Parathyroid adenoma (tissue), 2 donors: ENCODE results near the gene CASD1.

Source experiments
- H2AFZ ChIP-seq: fragments of 300-600 bp; sonication (generic); one replicate; pipeline ENCODE4 v1.7.0; 2017; ENCODE audit warnings: antibody characterized with exemption, mild to moderate bottlenecking
- H3K27ac ChIP-seq: fragments of 300-600 bp; sonication (generic); one replicate; pipeline ENCODE4 v1.7.0; 2017
- H3K27me3 ChIP-seq: fragments of 300-600 bp; sonication (generic); one replicate; pipeline ENCODE4 v1.7.0; 2017; ENCODE audit warnings: low read length; ENCODE audit not compliant: control insufficient read depth, insufficient read depth
- H3K36me3 ChIP-seq: fragments of 300-600 bp; sonication (generic); one replicate; pipeline ENCODE4 v1.7.0; 2017; ENCODE audit warnings: low read length; ENCODE audit not compliant: control insufficient read depth, insufficient read depth
- H3K4me1 ChIP-seq: fragments of 300-600 bp; sonication (generic); one replicate; pipeline ENCODE4 v1.7.0; 2017; ENCODE audit warnings: control low read depth
- H3K4me2 ChIP-seq: fragments of 300-600 bp; sonication (generic); one replicate; pipeline ENCODE4 v1.7.0; 2017; ENCODE audit warnings: low read length
- H3K4me3 ChIP-seq: fragments of 300-600 bp; sonication (generic); one replicate; pipeline ENCODE4 v1.7.0; 2017; ENCODE audit warnings: low read depth, low read length
- H3K79me2 ChIP-seq: fragments of 300-600 bp; sonication (generic); one replicate; pipeline ENCODE4 v1.7.0; 2017; ENCODE audit warnings: control low read depth
- H3K9ac ChIP-seq: fragments of 300-600 bp; sonication (generic); one replicate; pipeline ENCODE4 v1.7.0; 2017; ENCODE audit warnings: mild to moderate bottlenecking
- H3K9me3 ChIP-seq: fragments of 300-600 bp; sonication (generic); one replicate; pipeline ENCODE4 v1.7.0; 2017; ENCODE audit warnings: low read length; ENCODE audit not compliant: control insufficient read depth
- TF ChIP-seq, protein P1 (sequence below): fragments of 300-600 bp; sonication (generic); IDR thresholded peaks from one replicate; pipeline ENCODE4 v1.7.0; 2017; ENCODE audit warnings: antibody characterized with exemption, mild to moderate bottlenecking
- donor health status: primary hyperparathyroidism.

CASD1 gene

DNA sequence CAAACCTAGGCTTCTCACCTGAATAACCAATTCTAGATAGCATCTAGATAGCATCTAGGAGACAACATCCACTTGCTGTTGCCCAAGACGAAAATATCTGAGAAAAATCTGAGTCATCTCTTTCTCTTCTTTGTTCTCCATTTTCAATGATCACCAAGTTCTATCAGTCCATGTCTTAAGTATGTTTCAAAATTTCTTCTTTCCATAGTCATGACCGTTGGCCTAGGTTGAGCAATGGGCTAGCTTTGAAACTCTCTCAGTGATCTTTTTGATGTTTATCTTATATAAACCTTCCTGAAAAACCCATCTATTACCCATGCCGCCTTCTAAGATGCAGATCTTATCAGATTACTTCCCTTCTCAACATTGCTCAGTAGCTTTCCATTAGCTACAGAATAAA, 23.4 kb upstream of the CASD1 start:
- H3K4me3 ChIP-seq: no peak overlapping the region
- no peaks in the 10 kb centered on the region for H3K4me1 ChIP-seq
- no peaks in the 10 kb centered on the region for H3K79me2 ChIP-seq
- no peaks in the 10 kb centered on the region for H3K27me3 ChIP-seq
- TF ChIP-seq, protein P1, sequence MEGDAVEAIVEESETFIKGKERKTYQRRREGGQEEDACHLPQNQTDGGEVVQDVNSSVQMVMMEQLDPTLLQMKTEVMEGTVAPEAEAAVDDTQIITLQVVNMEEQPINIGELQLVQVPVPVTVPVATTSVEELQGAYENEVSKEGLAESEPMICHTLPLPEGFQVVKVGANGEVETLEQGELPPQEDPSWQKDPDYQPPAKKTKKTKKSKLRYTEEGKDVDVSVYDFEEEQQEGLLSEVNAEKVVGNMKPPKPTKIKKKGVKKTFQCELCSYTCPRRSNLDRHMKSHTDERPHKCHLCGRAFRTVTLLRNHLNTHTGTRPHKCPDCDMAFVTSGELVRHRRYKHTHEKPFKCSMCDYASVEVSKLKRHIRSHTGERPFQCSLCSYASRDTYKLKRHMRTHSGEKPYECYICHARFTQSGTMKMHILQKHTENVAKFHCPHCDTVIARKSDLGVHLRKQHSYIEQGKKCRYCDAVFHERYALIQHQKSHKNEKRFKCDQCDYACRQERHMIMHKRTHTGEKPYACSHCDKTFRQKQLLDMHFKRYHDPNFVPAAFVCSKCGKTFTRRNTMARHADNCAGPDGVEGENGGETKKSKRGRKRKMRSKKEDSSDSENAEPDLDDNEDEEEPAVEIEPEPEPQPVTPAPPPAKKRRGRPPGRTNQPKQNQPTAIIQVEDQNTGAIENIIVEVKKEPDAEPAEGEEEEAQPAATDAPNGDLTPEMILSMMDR: no peak
- H3K36me3 ChIP-seq: no peaks in the 10 kb centered on the region
- no peak overlapping the region for H3K9ac ChIP-seq
- H3K4me2 ChIP-seq: no peak overlapping the region
- H2AFZ ChIP-seq: no peak overlapping the region
- H3K9me3 ChIP-seq: no peaks in the 10 kb centered on the region
- no peak overlapping the region for H3K27ac ChIP-seq

DNA sequence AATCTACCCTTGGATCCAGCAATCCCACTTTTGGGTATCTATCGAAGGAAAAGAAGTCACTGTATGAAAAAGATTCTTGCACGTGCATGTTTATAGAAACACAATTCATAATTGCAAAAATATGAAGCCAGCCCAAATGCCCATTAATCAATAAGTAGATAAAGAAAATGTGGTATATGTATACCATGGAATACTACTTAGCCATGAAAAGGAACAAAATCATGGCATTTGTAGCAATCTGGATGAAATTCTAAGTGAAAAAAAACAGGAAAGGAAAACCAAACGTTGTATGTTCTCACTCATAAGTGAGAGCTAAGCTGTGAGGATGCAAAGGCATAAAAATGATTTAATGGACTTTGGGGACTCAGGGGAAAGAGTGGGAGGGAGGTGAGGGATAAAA, 18.2 kb upstream of the CASD1 start:
- Histone ChIP-seq H3K36me3 (no peaks in the 10 kb centered on the region), H3K4me1 (no peaks in the 10 kb centered on the region), H3K27me3 (no peaks in the 10 kb centered on the region), H3K79me2 (no peaks in the 10 kb centered on the region), H3K9me3 (no peaks in the 10 kb centered on the region), H3K4me2 (no peak overlapping the region), H3K4me3 (no peak overlapping the region), H3K9ac (no peak overlapping the region), H2AFZ (no peak overlapping the region), H3K27ac (no peak overlapping the region)
- TF ChIP-seq, protein P1: no peak

DNA sequence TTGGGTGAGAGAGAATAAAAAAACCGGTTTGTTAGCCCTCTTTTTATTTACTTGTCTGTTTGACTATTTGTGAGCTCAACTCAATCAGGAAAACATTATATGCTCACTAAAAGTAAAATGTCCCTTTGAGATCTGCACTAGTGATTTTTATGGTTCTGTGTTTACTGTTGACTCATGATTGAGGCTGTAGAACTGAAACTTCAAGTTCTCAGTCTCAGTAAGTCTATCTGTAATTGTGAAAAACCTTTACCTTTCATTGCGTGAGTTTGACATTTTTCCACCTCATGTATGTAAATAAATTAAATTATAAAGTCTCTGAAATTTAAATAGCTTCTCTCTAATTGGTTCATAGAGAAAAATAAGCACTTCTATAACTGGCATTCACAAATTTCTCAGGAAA, 17.0 kb upstream of the CASD1 start:
- H3K9ac ChIP-seq: no peak overlapping the region
- no peak overlapping the region for H3K4me2 ChIP-seq
- no peak overlapping the region for H3K27ac ChIP-seq
- H3K4me1 ChIP-seq: no peaks in the 10 kb centered on the region
- TF ChIP-seq, protein P1: no peak
- no peaks in the 10 kb centered on the region for H3K36me3 ChIP-seq
- H3K79me2 ChIP-seq: no peaks in the 10 kb centered on the region
- H3K4me3 ChIP-seq: no peak overlapping the region
- H3K27me3 ChIP-seq: no peaks in the 10 kb centered on the region
- H2AFZ ChIP-seq: no peak overlapping the region
- H3K9me3 ChIP-seq: no peaks in the 10 kb centered on the region

DNA sequence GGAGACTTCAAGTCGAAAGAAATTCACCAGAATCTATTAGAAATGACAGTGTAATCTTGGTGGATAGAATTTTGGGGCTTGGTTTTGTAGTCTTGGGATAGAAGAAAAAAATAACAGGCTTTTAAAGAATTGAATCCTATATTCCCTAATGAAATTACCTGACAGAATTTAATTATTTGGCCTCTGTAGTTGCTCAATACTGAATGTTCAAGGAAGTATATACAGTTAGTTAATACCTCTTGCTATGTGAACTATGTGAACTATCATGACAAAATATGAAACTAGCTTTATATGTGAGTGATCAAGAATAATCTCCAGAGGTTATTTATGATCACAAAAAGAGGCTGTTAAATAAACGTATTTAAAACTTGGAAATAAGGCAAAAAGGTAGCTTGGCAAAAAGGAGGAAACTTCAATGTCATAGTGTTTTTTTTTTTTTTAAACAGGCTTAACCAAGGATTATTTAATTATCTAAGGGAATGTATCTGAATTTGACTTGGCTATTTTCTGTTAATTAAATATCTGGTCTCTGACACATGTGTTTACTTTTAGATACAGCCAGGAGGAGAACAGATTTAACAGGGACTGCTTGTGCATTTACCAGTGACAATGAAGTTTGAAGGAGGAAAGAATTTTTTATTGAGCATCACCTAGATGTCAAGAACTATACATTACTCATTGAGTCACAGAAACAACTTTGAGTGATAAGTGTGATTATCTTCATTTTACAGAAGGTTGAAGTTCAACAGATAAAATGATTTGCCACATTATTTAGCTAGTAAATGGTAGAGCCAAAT, 11.5 kb upstream of the CASD1 start:
- Histone ChIP-seq H3K9me3 (no peaks in the 10 kb centered on the region), H3K9ac (no peak overlapping the region), H3K4me2 (no peak overlapping the region), H3K27ac (no peak overlapping the region), H3K79me2 (no peaks in the 10 kb centered on the region), H3K27me3 (no peaks in the 10 kb centered on the region), H2AFZ (no peak overlapping the region), H3K36me3 (no peaks in the 10 kb centered on the region), H3K4me1 (no peaks in the 10 kb centered on the region), H3K4me3 (no peak overlapping the region)
- TF ChIP-seq, protein P1: no peak

DNA sequence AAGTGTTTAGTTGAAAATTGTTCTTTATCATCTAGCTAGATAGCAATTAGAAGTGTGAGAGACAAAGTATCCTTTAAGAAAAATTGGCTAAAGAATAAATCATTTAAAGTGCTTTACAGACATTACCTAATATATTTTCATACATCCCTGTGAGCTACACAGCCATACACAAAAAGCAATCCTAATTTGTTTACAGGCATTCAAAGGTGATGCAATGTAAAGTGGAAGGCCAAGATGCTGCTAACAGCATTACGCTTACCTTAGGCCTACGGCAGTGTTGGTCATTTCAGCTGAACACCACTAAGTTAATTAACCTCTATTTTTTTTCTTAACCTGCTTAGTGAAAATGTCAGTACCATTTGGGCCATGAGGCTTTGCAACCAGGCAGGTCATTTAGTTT, 10.7 kb upstream of the CASD1 start:
- Histone ChIP-seq H3K9ac (no peak overlapping the region), H3K27me3 (no peaks in the 10 kb centered on the region), H3K4me2 (no peak overlapping the region), H3K4me3 (no peak overlapping the region), H3K79me2 (no peaks in the 10 kb centered on the region), H3K36me3 (no peaks in the 10 kb centered on the region), H3K4me1 (no peaks in the 10 kb centered on the region), H3K9me3 (no peaks in the 10 kb centered on the region), H2AFZ (no peak overlapping the region), H3K27ac (no peak overlapping the region)
- TF ChIP-seq, protein P1: no peak
